Stimulated activated naive CD8-positive, alpha-beta T cell treated with anti-CD3 and anti-CD28 coated beads, Interleukin-15, amount 100 ng/mL, for 72 hours (primary cell): Measurements from ENCODE around the gene HS6ST3.
"Not testable (repeated sequence)": the region's sequence is repeated elsewhere in the genome, so short reads cannot be mapped to it uniquely, and the experiment has no call there.

ENCODE experiments used
- ATAC-seq: fragments of 150-1000 bp; cut with Tn5 transposase; 2 replicates; pipeline ENCODE4 v1.10.0; 2021; ENCODE audit warnings: mild to moderate bottlenecking, moderate library complexity
- DNase-seq, 2 donors: peaks; one replicate each; pipeline ENCODE4 v3.0.0; 2021 to 2022
- H3K27ac Mint-ChIP-seq, 2 donors: one replicate each; pipeline ENCODE4 v1.8.0; 2022; ENCODE audit warnings: mild to moderate bottlenecking in 2 of 2, mixed read lengths in 2 of 2, moderate library complexity in 2 of 2
- H3K27me3 Mint-ChIP-seq: one replicate; pipeline ENCODE4 v1.8.0; 2022; ENCODE audit warnings: mixed read lengths
- H3K4me1 Mint-ChIP-seq: one replicate; pipeline ENCODE4 v1.8.0; 2022; ENCODE audit warnings: mild to moderate bottlenecking, mixed read lengths
- H3K4me3 Mint-ChIP-seq, 2 donors: one replicate each; pipeline ENCODE4 v1.8.0; 2022; ENCODE audit warnings: mild to moderate bottlenecking in 2 of 2, mixed read lengths in 2 of 2, moderate library complexity in 1 of 2
- H3K9me3 Mint-ChIP-seq, 2 donors: one replicate each; pipeline ENCODE4 v1.8.0; 2022; ENCODE audit warnings: mixed read lengths in 2 of 2

HS6ST3 gene

GRCh38 chr13:96473526-96474180 lies 383.7 kb downstream of the HS6ST3 start:
- Mint-ChIP-seq H3K27ac (no peak overlapping the region), H3K4me1 (no peaks in the 10 kb centered on the region), H3K27me3 (no peaks in the 10 kb centered on the region), H3K9me3 (peaks cover 0 to 14% of the 10 kb centered on the region in 2 donors), H3K4me3 (no peak overlapping the region)
- DNase-seq = no peak
- ATAC-seq = no peak

- Mint-ChIP-seq H3K27ac (no peak overlapping the region), H3K4me3 (no peak overlapping the region), H3K9me3 (peaks cover 0 to 14% of the 10 kb centered on the region in 2 donors), H3K27me3 (no peaks in the 10 kb centered on the region), H3K4me1 (no peaks in the 10 kb centered on the region)
- ATAC-seq = no peak
- DNase-seq = no peak
Observed at GRCh38 chr13:96474181-96474557, 384.3 kb downstream of the HS6ST3 start.

- Mint-ChIP-seq H3K4me1 (no peaks in the 10 kb centered on the region), H3K27ac (no peak overlapping the region), H3K27me3 (no peaks in the 10 kb centered on the region), H3K4me3 (no peak overlapping the region), H3K9me3 (peaks cover 0 to 10% of the 10 kb centered on the region in 2 donors)
- no peak for DNase-seq
- no peak for ATAC-seq
Observed at GRCh38 chr13:96475103-96475502, 385.2 kb downstream of the HS6ST3 start.

- ATAC-seq = no peak
- H3K4me3 Mint-ChIP-seq = no peak overlapping the region
- no peak overlapping the region for H3K27ac Mint-ChIP-seq
- peaks cover 4 to 7% of the 10 kb centered on the region in 2 donors for H3K9me3 Mint-ChIP-seq
- no peak for DNase-seq
- no peaks in the 10 kb centered on the region for H3K27me3 Mint-ChIP-seq
- no peaks in the 10 kb centered on the region for H3K4me1 Mint-ChIP-seq
Observed at GRCh38 chr13:96481482-96481881, 391.6 kb downstream of the HS6ST3 start.

- DNase-seq = no peak
- Mint-ChIP-seq H3K4me1 (no peaks in the 10 kb centered on the region), H3K27me3 (no peaks in the 10 kb centered on the region), H3K4me3 (no peak overlapping the region), H3K27ac (no peak overlapping the region), H3K9me3 (peaks cover 7 to 13% of the 10 kb centered on the region in 2 donors)
- ATAC-seq = no peak
Observed at GRCh38 chr13:96490496-96490989, 400.6 kb downstream of the HS6ST3 start.

GRCh38 chr13:96491103-96491502 lies 401.2 kb downstream of the HS6ST3 start:
- Mint-ChIP-seq H3K4me1 (no peaks in the 10 kb centered on the region), H3K27me3 (no peaks in the 10 kb centered on the region), H3K27ac (no peak overlapping the region), H3K4me3 (no peak overlapping the region), H3K9me3 (peaks cover 8 to 14% of the 10 kb centered on the region in 2 donors)
- ATAC-seq (no peak), DNase-seq (no peak)

GRCh38 chr13:96492766-96493165 lies 402.9 kb downstream of the HS6ST3 start:
- H3K4me3 Mint-ChIP-seq = no peak overlapping the region
- no peaks in the 10 kb centered on the region for H3K27me3 Mint-ChIP-seq
- no peaks in the 10 kb centered on the region for H3K4me1 Mint-ChIP-seq
- H3K9me3 Mint-ChIP-seq = peaks cover 19 to 20% of the 10 kb centered on the region in 2 donors
- ATAC-seq = no peak
- no peak overlapping the region for H3K27ac Mint-ChIP-seq
- DNase-seq = no peak

GRCh38 chr13:96499656-96500055 lies 409.7 kb downstream of the HS6ST3 start:
- no peaks in the 10 kb centered on the region for H3K27me3 Mint-ChIP-seq
- ATAC-seq (no peak), DNase-seq (no peak)
- no peaks in the 10 kb centered on the region for H3K4me1 Mint-ChIP-seq
- no peak overlapping the region for H3K4me3 Mint-ChIP-seq
- H3K9me3 Mint-ChIP-seq = peaks cover 16 to 22% of the 10 kb centered on the region in 2 donors
- peak overlapping the region in 1 of 2 donors; percentile 58 for H3K27ac Mint-ChIP-seq

- Mint-ChIP-seq H3K4me1 (no peaks in the 10 kb centered on the region), H3K4me3 (no peak overlapping the region), H3K27me3 (no peaks in the 10 kb centered on the region), H3K9me3 (peaks cover 11 to 22% of the 10 kb centered on the region in 2 donors), H3K27ac (no peak overlapping the region)
- no peak for ATAC-seq
- DNase-seq = no peak
Observed at GRCh38 chr13:96500953-96501352, 411.0 kb downstream of the HS6ST3 start.

- H3K4me3 Mint-ChIP-seq = no peak overlapping the region
- no peaks in the 10 kb centered on the region for H3K27me3 Mint-ChIP-seq
- no peaks in the 10 kb centered on the region for H3K4me1 Mint-ChIP-seq
- peaks cover 4 to 8% of the 10 kb centered on the region in 2 donors for H3K9me3 Mint-ChIP-seq
- no peak overlapping the region for H3K27ac Mint-ChIP-seq
- no peak for ATAC-seq
- DNase-seq = no peak
Observed at GRCh38 chr13:96503481-96503880, 413.6 kb downstream of the HS6ST3 start.

- H3K4me1 Mint-ChIP-seq = no peaks in the 10 kb centered on the region
- no peaks in the 10 kb centered on the region for H3K9me3 Mint-ChIP-seq
- no peak overlapping the region for H3K27ac Mint-ChIP-seq
- DNase-seq (no peak), ATAC-seq (no peak)
- no peaks in the 10 kb centered on the region for H3K27me3 Mint-ChIP-seq
- no peak overlapping the region for H3K4me3 Mint-ChIP-seq
Observed at GRCh38 chr13:96511587-96511986, 421.7 kb downstream of the HS6ST3 start.

- DNase-seq = no peak
- Mint-ChIP-seq H3K9me3 (peaks cover 7 to 17% of the 10 kb centered on the region in 2 donors), H3K27ac (no peak overlapping the region), H3K4me1 (no peaks in the 10 kb centered on the region), H3K27me3 (no peaks in the 10 kb centered on the region), H3K4me3 (no peak overlapping the region)
- ATAC-seq = no peak
Observed at GRCh38 chr13:96519380-96519779, 429.5 kb downstream of the HS6ST3 start.

- not testable (repeated sequence) for DNase-seq, H3K27me3 Mint-ChIP-seq, ATAC-seq, H3K4me1 Mint-ChIP-seq, H3K27ac Mint-ChIP-seq, H3K4me3 Mint-ChIP-seq
- H3K9me3 Mint-ChIP-seq = peaks cover 13 to 17% of the 10 kb centered on the region in 2 donors
Observed at GRCh38 chr13:96524398-96525020, 434.6 kb downstream of the HS6ST3 start.

GRCh38 chr13:96525715-96526114 lies 435.8 kb downstream of the HS6ST3 start:
- ATAC-seq (no peak), DNase-seq (no peak)
- no peaks in the 10 kb centered on the region for H3K4me1 Mint-ChIP-seq
- H3K27ac Mint-ChIP-seq = no peak overlapping the region
- no peak overlapping the region for H3K4me3 Mint-ChIP-seq
- no peaks in the 10 kb centered on the region for H3K27me3 Mint-ChIP-seq
- peaks cover 13 to 20% of the 10 kb centered on the region in 2 donors for H3K9me3 Mint-ChIP-seq

- Mint-ChIP-seq H3K27ac (no peak overlapping the region), H3K9me3 (peaks cover 10 to 11% of the 10 kb centered on the region in 2 donors), H3K4me1 (no peaks in the 10 kb centered on the region), H3K27me3 (no peaks in the 10 kb centered on the region), H3K4me3 (no peak overlapping the region)
- DNase-seq (no peak), ATAC-seq (no peak)
Observed at GRCh38 chr13:96527497-96527896, 437.6 kb downstream of the HS6ST3 start.

GRCh38 chr13:96532804-96533203 lies 442.9 kb downstream of the HS6ST3 start:
- no peaks in the 10 kb centered on the region for H3K4me1 Mint-ChIP-seq
- peaks cover 0 to 5% of the 10 kb centered on the region in 2 donors for H3K9me3 Mint-ChIP-seq
- no peak overlapping the region for H3K4me3 Mint-ChIP-seq
- ATAC-seq (no peak), DNase-seq (no peak)
- H3K27ac Mint-ChIP-seq = no peak overlapping the region
- H3K27me3 Mint-ChIP-seq = no peaks in the 10 kb centered on the region
